HUES6 (cell line): Measurements from ENCODE around the gene WWC2.

ENCODE experiments used
- H3K27ac ChIP-seq: 2 replicates; pipeline ENCODE4 v1.7.0; 2013; ENCODE audit warnings: low read depth, mild to moderate bottlenecking, low read length, inconsistent platforms
- H3K27me3 ChIP-seq: 2 replicates; pipeline ENCODE4 v1.6.1; 2013; ENCODE audit warnings: low read length; ENCODE audit not compliant: control insufficient read depth, insufficient read depth
- H3K36me3 ChIP-seq: 2 replicates; pipeline ENCODE4 v1.6.1; 2013; ENCODE audit warnings: low read length; ENCODE audit not compliant: control insufficient read depth, insufficient read depth
- H3K4me1 ChIP-seq: 2 replicates; pipeline ENCODE4 v1.6.1; 2013; ENCODE audit warnings: low read length; ENCODE audit not compliant: control insufficient read depth, insufficient read depth
- H3K4me3 ChIP-seq: 2 replicates; pipeline ENCODE4 v1.5.1; 2013; ENCODE audit warnings: low read depth, low read length
- H3K9ac ChIP-seq: one replicate; pipeline ENCODE4 v1.6.1; 2013; ENCODE audit warnings: mild to moderate bottlenecking, low read length
- H3K9me3 ChIP-seq: 2 replicates; pipeline ENCODE4 v1.6.1; 2013; ENCODE audit warnings: low read depth, low read length; ENCODE audit not compliant: control insufficient read depth, insufficient read depth

The WWC2 gene

DNA sequence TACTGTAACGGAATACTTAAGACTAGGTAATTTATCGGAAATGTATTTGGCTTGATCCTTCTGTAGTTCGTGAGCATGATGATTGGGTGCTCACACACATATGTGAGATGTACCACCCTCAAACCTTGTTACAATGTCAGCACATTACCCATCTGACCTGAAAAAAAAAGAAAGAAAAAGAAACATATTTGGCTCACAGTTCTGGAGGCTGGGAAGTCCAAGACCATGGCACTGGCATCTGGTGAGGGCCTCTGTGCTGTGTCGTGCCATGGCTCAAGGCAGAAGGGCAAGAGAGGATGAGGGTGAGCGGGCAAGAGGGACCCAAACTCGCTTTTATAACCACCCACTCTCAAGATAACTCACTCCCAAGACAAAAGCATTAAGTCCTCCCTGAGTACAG is 230.2 kb downstream of the WWC2 start:
- Histone ChIP-seq H3K9me3 (peaks cover 24% of the 10 kb centered on the region), H3K4me1 (no peaks in the 10 kb centered on the region)

DNA sequence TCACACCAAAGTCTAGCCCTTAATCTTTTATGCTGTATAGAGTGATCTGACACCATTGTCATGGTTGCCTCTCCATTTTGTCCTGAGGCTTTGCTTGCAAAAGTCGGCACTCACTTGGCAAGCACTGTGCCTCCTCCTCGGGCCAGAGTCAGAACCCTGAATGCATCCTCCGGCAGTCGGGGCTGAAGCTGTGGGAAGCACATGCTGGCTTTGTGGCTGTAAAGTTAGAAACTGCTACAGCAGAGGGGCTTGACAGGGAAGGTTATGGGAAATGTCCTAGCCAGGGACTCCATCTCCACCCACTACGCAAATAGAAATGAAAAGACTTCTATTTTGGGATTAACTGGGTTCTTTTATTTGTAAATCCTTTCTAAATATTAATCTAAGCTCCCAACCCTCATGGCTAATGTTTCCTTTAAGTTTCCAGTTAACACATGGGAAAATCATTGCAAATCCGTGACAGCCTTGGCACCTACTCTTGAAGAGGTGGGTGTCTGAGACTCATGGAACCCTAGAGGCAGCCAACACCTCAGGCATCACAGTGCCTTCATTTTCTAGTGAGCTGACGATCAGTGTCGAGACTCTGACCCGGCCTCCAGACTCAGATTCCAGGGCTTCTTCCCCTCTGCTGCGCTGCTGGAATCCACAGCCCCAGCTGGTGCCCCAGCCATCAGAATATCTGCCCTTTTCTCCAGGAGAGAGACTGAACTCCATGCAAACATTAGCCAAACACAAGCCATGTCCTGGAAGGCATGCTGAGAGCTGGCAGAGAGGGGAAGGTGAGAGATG is 231.1 kb downstream of the WWC2 start:
- Histone ChIP-seq H3K4me3 (no peak overlapping the region), H3K36me3 (no peaks in the 10 kb centered on the region; the same call in 1 of the 2 replicates), H3K9ac (no peak overlapping the region), H3K27ac (no peak overlapping the region), H3K27me3 (no peaks in the 10 kb centered on the region), H3K4me1 (no peaks in the 10 kb centered on the region), H3K9me3 (peaks cover 24% of the 10 kb centered on the region)

More for the DNA sequence above, 230.2 kb downstream of the WWC2 start:
- H3K27me3 ChIP-seq: no peaks in the 10 kb centered on the region
- H3K27ac ChIP-seq: no peak overlapping the region
- no peaks in the 10 kb centered on the region; the same call in 1 of the 2 replicates for H3K36me3 ChIP-seq
- H3K4me3 ChIP-seq: no peak overlapping the region
- H3K9ac ChIP-seq: no peak overlapping the region

- Histone ChIP-seq H3K4me3 (no peak overlapping the region), H3K4me1 (no peaks in the 10 kb centered on the region), H3K27me3 (no peaks in the 10 kb centered on the region), H3K27ac (no peak overlapping the region), H3K9ac (no peak overlapping the region), H3K36me3 (no peaks in the 10 kb centered on the region), H3K9me3 (peaks cover 22% of the 10 kb centered on the region)
These were observed 231.8 kb downstream of the WWC2 start for GRCh38 chr4:183330841-183331240.

DNA sequence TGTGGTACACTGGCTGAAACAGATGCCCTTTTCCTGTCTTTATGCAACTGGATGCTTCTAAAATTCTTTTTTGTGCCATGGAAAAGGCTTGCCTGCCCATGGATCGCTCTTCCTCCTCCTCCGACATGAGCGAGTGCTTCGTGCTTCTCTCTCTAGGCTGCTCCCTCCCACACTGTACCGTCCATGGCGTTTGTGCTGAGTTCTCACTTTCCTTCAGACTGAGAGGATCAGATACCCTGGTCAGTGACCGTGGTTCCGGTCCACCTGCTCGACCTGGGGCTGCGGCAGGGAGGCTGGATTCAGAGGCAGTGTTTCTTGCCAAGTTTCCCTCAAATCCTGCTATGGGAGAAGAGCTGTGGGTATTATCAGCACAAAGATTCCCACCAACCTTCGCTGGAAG is 233.4 kb downstream of the WWC2 start:
- Histone ChIP-seq H3K27ac (no peak overlapping the region), H3K36me3 (no peaks in the 10 kb centered on the region), H3K9ac (no peak overlapping the region), H3K4me3 (no peak overlapping the region), H3K9me3 (peaks cover 9% of the 10 kb centered on the region), H3K27me3 (no peaks in the 10 kb centered on the region), H3K4me1 (no peaks in the 10 kb centered on the region)

DNA sequence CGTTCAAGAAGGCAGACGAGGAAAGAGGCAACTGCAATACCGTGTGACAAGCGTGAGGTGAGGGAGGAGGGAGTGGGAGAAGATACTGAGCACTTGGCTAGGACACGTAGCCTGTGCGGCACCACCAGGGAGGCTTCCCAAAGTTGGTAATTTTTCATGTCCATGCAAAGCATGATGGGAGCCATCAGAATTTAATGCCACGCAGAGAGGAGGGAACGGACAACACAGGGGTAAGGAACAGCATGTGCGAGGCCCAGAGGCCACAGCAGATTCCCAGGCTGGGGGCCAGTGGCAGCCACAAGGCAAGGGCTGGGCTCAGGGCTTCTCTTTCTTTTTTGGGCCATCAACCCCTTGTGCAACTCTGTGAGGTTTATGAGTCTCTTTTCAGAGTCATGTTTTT is 234.1 kb downstream of the WWC2 start:
- Histone ChIP-seq H3K9ac (no peak overlapping the region), H3K27me3 (no peaks in the 10 kb centered on the region), H3K9me3 (peaks cover 9% of the 10 kb centered on the region), H3K4me1 (no peaks in the 10 kb centered on the region), H3K27ac (no peak overlapping the region), H3K36me3 (no peaks in the 10 kb centered on the region), H3K4me3 (no peak overlapping the region)

DNA sequence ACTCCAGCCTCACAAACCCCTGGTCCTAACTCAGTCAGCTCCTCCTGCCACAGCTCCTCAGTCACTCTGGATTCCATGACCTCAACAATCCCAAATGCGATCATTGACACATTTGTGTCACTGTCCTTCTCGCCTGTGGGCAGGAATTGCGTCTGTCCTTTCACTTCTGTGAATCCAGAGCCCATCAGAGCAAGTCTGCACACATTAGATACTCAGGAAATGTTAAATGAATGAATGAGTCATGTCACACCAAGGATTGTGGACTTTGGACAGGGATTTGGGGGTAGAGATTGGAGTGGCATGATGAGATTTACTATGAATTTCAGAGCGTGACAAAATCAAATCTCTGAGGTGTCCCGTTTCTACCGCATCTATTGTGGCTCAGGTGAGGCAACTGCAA is 234.9 kb downstream of the WWC2 start:
- H3K4me1 ChIP-seq: no peaks in the 10 kb centered on the region
- no peak overlapping the region for H3K4me3 ChIP-seq
- H3K9me3 ChIP-seq: peaks cover 5% of the 10 kb centered on the region
- H3K27ac ChIP-seq: no peak overlapping the region
- no peak overlapping the region for H3K9ac ChIP-seq
- no peaks in the 10 kb centered on the region for H3K27me3 ChIP-seq
- H3K36me3 ChIP-seq: no peaks in the 10 kb centered on the region

DNA sequence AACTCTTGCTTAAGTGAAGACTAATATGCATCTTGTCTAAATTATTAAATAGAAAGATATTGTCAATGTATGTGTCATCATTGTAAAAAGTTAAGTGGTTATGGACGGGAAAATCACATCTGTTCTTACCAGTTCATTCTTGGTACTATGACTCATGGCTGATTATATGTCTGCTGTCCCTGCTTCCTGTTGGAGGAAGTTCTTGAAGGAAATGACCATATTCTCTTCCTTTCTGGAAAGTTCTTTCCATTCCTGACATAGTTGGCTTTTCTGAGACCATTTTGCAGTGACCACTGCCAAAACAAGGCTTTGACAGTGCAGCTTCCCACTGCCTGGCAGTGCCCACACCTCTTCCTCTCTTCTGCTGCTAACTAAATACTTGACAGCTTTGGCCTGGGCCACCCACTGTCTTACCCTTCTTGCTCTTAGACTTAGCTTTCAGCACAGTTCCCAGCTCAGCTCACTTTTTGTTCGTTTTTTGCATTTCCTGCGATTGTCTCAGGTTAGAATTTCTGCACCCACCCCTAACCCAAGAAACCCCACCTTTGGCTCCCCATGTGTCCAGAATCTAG is 236.4 kb downstream of the WWC2 start:
- H3K27me3 ChIP-seq: no peaks in the 10 kb centered on the region
- H3K4me1 ChIP-seq: no peaks in the 10 kb centered on the region
- H3K36me3 ChIP-seq: no peaks in the 10 kb centered on the region
- H3K9ac ChIP-seq: no peak overlapping the region
- H3K9me3 ChIP-seq: no peaks in the 10 kb centered on the region
- H3K27ac ChIP-seq: no peak overlapping the region
- no peak overlapping the region for H3K4me3 ChIP-seq

- H3K9ac ChIP-seq: no peak overlapping the region
- no peaks in the 10 kb centered on the region for H3K27me3 ChIP-seq
- H3K4me3 ChIP-seq: no peak overlapping the region
- no peaks in the 10 kb centered on the region for H3K36me3 ChIP-seq
- H3K9me3 ChIP-seq: no peaks in the 10 kb centered on the region
- H3K27ac ChIP-seq: no peak overlapping the region
- no peaks in the 10 kb centered on the region for H3K4me1 ChIP-seq
These were observed 238.3 kb downstream of the WWC2 start for GRCh38 chr4:183337349-183337748.

GRCh38 chr4:183337833-183338232 is 238.8 kb downstream of the WWC2 start:
- H3K9me3 ChIP-seq: no peaks in the 10 kb centered on the region
- no peaks in the 10 kb centered on the region for H3K36me3 ChIP-seq
- H3K4me3 ChIP-seq: no peak overlapping the region
- no peak overlapping the region for H3K27ac ChIP-seq
- no peaks in the 10 kb centered on the region for H3K27me3 ChIP-seq
- H3K4me1 ChIP-seq: no peaks in the 10 kb centered on the region
- H3K9ac ChIP-seq: no peak overlapping the region

DNA sequence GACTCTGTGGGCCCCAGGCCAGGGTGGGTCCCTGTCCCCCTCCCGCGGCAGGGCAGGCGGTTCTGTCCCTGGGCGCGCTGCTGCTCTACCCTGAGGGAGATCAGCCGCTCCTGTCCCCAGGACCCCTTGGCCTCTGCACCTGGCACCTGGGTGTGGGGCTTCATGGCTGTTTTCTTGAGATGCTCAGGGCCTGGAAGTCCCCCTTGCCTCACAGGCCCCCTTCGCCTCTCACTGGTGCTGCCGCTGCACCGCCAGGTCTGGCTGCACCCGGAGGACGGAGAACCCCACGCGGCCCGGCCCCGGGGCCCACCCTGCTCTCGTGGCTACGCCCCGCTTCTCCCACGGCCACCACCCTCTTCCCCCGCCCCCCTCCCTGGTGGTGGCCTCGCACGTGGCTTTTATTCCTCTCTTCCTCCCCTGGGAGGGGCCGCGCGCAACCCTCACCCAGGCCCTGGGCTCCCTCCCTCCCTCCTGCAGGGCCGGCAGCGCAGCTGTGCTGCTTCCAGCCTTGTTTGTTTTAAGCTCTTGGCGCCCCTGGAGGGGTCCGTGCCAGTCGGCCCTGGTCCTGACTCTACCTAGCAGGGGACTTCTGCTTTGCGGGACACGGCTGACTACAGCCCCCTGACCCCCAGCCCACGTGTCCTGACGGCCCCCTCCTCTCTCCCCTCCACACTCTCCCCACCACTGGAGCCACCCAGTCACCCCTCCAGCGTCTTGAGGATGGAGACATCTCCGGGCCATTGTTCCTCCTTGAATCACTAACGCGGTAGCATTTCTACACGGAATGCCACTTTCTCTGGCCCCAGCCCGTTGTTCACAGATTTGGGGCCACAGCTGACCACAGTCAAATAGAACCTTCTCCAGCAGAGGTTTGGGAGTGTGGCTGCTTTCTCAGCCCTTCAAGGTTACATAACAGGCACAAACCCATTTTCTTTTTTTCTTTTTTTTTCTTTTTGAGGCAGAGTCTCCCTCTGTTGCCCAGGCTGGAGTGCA is 243.8 kb downstream of the WWC2 start:
- H3K4me1 ChIP-seq: no peaks in the 10 kb centered on the region
- H3K9ac ChIP-seq: no peak overlapping the region
- H3K9me3 ChIP-seq: no peaks in the 10 kb centered on the region
- H3K4me3 ChIP-seq: no peak overlapping the region
- H3K27ac ChIP-seq: no peak overlapping the region
- H3K27me3 ChIP-seq: no peaks in the 10 kb centered on the region
- H3K36me3 ChIP-seq: no peaks in the 10 kb centered on the region

DNA sequence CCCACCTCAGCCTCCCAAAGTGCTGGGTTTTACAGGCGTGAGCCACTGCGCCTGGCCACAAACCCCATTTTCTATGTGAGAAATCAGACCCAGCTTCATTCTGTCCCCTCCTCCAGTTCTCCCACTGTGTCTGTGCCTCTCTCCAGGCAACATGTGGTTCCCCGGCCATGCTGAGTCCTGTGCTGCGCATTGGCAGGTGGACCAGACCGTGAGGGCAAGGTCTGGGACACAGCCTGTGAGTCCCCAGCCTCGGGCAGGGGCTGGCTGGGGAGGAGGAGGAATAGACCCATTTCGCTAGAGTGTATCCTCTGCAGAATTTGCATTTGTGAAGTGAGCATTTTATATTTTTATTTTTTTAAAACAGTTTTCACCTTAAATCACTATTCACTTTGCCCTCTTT is 244.7 kb downstream of the WWC2 start:
- Histone ChIP-seq H3K9me3 (no peaks in the 10 kb centered on the region), H3K9ac (no peak overlapping the region), H3K36me3 (no peaks in the 10 kb centered on the region), H3K27ac (no peak overlapping the region), H3K4me3 (no peak overlapping the region), H3K27me3 (no peaks in the 10 kb centered on the region), H3K4me1 (no peaks in the 10 kb centered on the region)
